H1 (cell line): ENCODE data around the gene SPTAN1. TPM values are rescaled to one million over a fixed set of nuclear protein-coding genes. Genes with fewer than 3 reads are reported as not detected.

Experiments used
- CTCF ChIA-PET: fragments of 300-600 bp; sonication (Branson Sonifier 250); formaldehyde crosslinking; loops from one replicate; lab custom pipeline; 2021; ENCODE audit not compliant: partially characterized antibody; lab: Charles Lee
- POLR2A ChIA-PET: fragments of 300-600 bp; sonication (Branson Sonifier 250); formaldehyde crosslinking; loops from one replicate; lab custom pipeline; 2021; ENCODE audit warnings: inconsistent platforms; ENCODE audit not compliant: partially characterized antibody; lab: Charles Lee
- DNase-seq, 2 experiments: peaks; one replicate each; pipeline versions ENCODE4 v3.0.0 to v3.0.0-alpha.2; 2010 to 2022; ENCODE audit warnings: low spot score in 2 of 2, low read depth in 1 of 2, mixed read lengths in 1 of 2
- FAIRE-seq: peaks from 2 replicates; lab custom pipeline; 2011; peaks lifted over from hg19 to GRCh38; lab: Jason Lieb, UNC
- H2AFZ ChIP-seq: 2 replicates; pipeline ENCODE4 v1.8.1; 2012; ENCODE audit warnings: low read length, inconsistent platforms
- H2AK5ac ChIP-seq: 2 replicates; pipeline ENCODE4 v1.6.1; 2013; ENCODE audit warnings: low read depth, low read length
- H2BK120ac ChIP-seq: replicated peaks from 2 replicates; pipeline ENCODE3; 2013; ENCODE audit warnings: low read depth, low read length, inconsistent platforms
- H2BK12ac ChIP-seq: 2 replicates; pipeline ENCODE4 v1.6.1; 2013; ENCODE audit warnings: low read depth, low read length
- H2BK15ac ChIP-seq: 2 replicates; pipeline ENCODE4 v1.6.1; 2013; ENCODE audit warnings: low read length
- H2BK20ac ChIP-seq: 2 replicates; pipeline ENCODE4 v1.6.1; 2013; ENCODE audit warnings: low read length
- H2BK5ac ChIP-seq: 2 replicates; pipeline ENCODE4 v1.6.1; 2013; ENCODE audit warnings: low read depth, low read length
- H3K14ac ChIP-seq: 2 replicates; pipeline ENCODE4 v1.6.1; 2013; ENCODE audit warnings: inconsistent platforms; ENCODE audit not compliant: insufficient read length
- H3K18ac ChIP-seq: 2 replicates; pipeline ENCODE4 v1.6.1; 2013; ENCODE audit warnings: low read length; ENCODE audit errors: extremely low read depth
- H3K23ac ChIP-seq: 2 replicates; pipeline ENCODE4 v1.6.1; 2013; ENCODE audit warnings: inconsistent platforms; ENCODE audit not compliant: insufficient read length
- H3K23me2 ChIP-seq: 2 replicates; pipeline ENCODE4 v1.6.1; 2013; ENCODE audit warnings: low read depth, low read length
- H3K27ac ChIP-seq: 2 replicates; pipeline ENCODE4 v1.6.1; 2011; ENCODE audit warnings: low read depth, low read length, inconsistent platforms
- H3K27me3 ChIP-seq, 4 experiments: replicated peaks in 1 of 4; 1 replicate in 1 of 4; 2 replicates in 3 of 4; pipeline versions ENCODE4 v1.6.1 to v1.8.1; 2011 to 2013; ENCODE audit warnings: low read length in 3 of 4, mild to moderate bottlenecking in 3 of 4, inconsistent platforms in 2 of 4, mixed read lengths in 2 of 4, moderate library complexity in 1 of 4; ENCODE audit not compliant: control insufficient read depth in 3 of 4, insufficient read depth in 3 of 4; ENCODE audit errors: extremely low read depth in 1 of 4
- H3K36me3 ChIP-seq, 4 experiments: 2 replicates each; pipeline versions ENCODE4 v1.6.1 to v1.8.1; 2011 to 2013; ENCODE audit warnings: mild to moderate bottlenecking in 4 of 4, low read length in 3 of 4, moderate library complexity in 2 of 4, control low read depth in 1 of 4, inconsistent platforms in 1 of 4; ENCODE audit not compliant: insufficient read depth in 4 of 4, control insufficient read depth in 2 of 4
- H3K4ac ChIP-seq: replicated peaks from 2 replicates; pipeline ENCODE3; 2013; ENCODE audit warnings: low read length, low read depth, mixed read lengths, inconsistent platforms; ENCODE audit not compliant: insufficient read length
- H3K4me1 ChIP-seq, 4 experiments: replicated peaks in 1 of 4; 1 replicate in 1 of 4; 2 replicates in 3 of 4; pipeline versions ENCODE4 v1.6.1 to v1.8.1; 2011 to 2013; ENCODE audit warnings: low read length in 3 of 4, inconsistent platforms in 2 of 4, mixed read lengths in 1 of 4; ENCODE audit not compliant: insufficient read depth in 4 of 4, control insufficient read depth in 3 of 4
- H3K4me2 ChIP-seq, 2 experiments: 2 replicates each; pipeline versions ENCODE4 v1.6.1 to v1.8.1; 2011 to 2013; ENCODE audit warnings: low read depth in 2 of 2, low read length in 2 of 2, control low read depth in 1 of 2, inconsistent platforms in 1 of 2, mild to moderate bottlenecking in 1 of 2; ENCODE audit not compliant: insufficient read depth in 1 of 2
- H3K4me3 ChIP-seq, 4 experiments: fragments of 200-600, 300-600 bp in 1 of 4; sonication (generic), shearing (Covaris generic), sonication (Bioruptor Twin) in 1 of 4; 2 replicates each; pipeline versions ENCODE4 v1.5.1 to v1.8.1; 2011 to 2016; ENCODE audit warnings: low read length in 4 of 4, low read depth in 3 of 4, control low read depth in 2 of 4, inconsistent platforms in 2 of 4, mild to moderate bottlenecking in 2 of 4, mixed read lengths in 1 of 4, moderate library complexity in 1 of 4; ENCODE audit not compliant: insufficient read depth in 2 of 4; ENCODE audit errors: extremely low read depth in 1 of 4
- H3K56ac ChIP-seq: replicated peaks from 2 replicates; pipeline ENCODE3; 2013; ENCODE audit warnings: low read depth, mild to moderate bottlenecking, mixed read lengths, low read length, inconsistent platforms; ENCODE audit not compliant: insufficient read length
- H3K79me1 ChIP-seq: 2 replicates; pipeline ENCODE4 v1.6.1; 2013; ENCODE audit warnings: low read depth, low read length, control low read depth
- H3K79me2 ChIP-seq, 2 experiments: 2 replicates each; pipeline versions ENCODE4 v1.6.1 to v1.8.1; 2012 to 2013; ENCODE audit warnings: low read length in 2 of 2, mild to moderate bottlenecking in 2 of 2, inconsistent platforms in 1 of 2; ENCODE audit not compliant: insufficient read depth in 2 of 2, control insufficient read depth in 1 of 2
- H3K9ac ChIP-seq, 4 experiments: replicated peaks in 1 of 4; 1 replicate in 1 of 4; 2 replicates in 3 of 4; pipeline versions ENCODE4 v1.6.1 to v1.8.1; 2011 to 2013; ENCODE audit warnings: low read depth in 3 of 4, low read length in 3 of 4, control low read depth in 2 of 4, mild to moderate bottlenecking in 2 of 4, moderate library complexity in 2 of 4, inconsistent platforms in 1 of 4; ENCODE audit errors: extremely low read depth in 1 of 4
- H3K9me3 ChIP-seq, 2 experiments: 2 replicates each; pipeline versions ENCODE4 v1.6.1 to v1.8.1; 2012 to 2013; ENCODE audit warnings: mild to moderate bottlenecking in 2 of 2, moderate library complexity in 2 of 2, control low read depth in 1 of 2, inconsistent platforms in 1 of 2, low read depth in 1 of 2, low read length in 1 of 2, mixed read lengths in 1 of 2; ENCODE audit not compliant: insufficient read depth in 2 of 2
- H4K20me1 ChIP-seq, 2 experiments: replicated peaks in 1 of 2; 2 replicates each; pipeline versions ENCODE3 to v1.8.1; 2011 to 2013; ENCODE audit warnings: inconsistent platforms in 2 of 2, low read length in 2 of 2, mild to moderate bottlenecking in 1 of 2; ENCODE audit not compliant: insufficient read depth in 2 of 2, control insufficient read depth in 1 of 2
- H4K5ac ChIP-seq: 2 replicates; pipeline ENCODE4 v1.6.1; 2013; ENCODE audit warnings: low read length, low read depth, mixed read lengths, inconsistent platforms; ENCODE audit not compliant: insufficient read length
- H4K8ac ChIP-seq: 2 replicates; pipeline ENCODE4 v1.8.0; 2013; ENCODE audit warnings: mild to moderate bottlenecking, moderate library complexity, low read length, inconsistent platforms; ENCODE audit not compliant: insufficient read depth; ENCODE audit errors: extremely low read depth
- H4K91ac ChIP-seq: replicated peaks from 2 replicates; pipeline ENCODE3; 2013; ENCODE audit warnings: low read length, mixed read lengths, inconsistent platforms; ENCODE audit not compliant: insufficient read length
- BCL11A ChIP-seq, 2 experiments: IDR thresholded peaks; one replicate each; pipeline ENCODE4 v1.6.1; 2011; ENCODE audit warnings: low read depth in 2 of 2, low read length in 2 of 2, mild to moderate bottlenecking in 2 of 2
- CTBP2 ChIP-seq: IDR thresholded peaks from 2 replicates; pipeline ENCODE4 v1.7.0; 2011; ENCODE audit warnings: borderline replicate concordance, mild to moderate bottlenecking, moderate library complexity, mixed read lengths, low read length; ENCODE audit not compliant: insufficient read depth, insufficient read length
- PHF8 ChIP-seq: fragments of 200-600 bp; sonication (generic); conservative IDR thresholded peaks from 2 replicates; pipeline ENCODE4 v1.7.1; 2012; ENCODE audit warnings: low read depth, mild to moderate bottlenecking, inconsistent platforms, low read length, moderate library complexity
- POLR2AphosphoS5 ChIP-seq: IDR thresholded peaks from 2 replicates; pipeline ENCODE4 v1.6.1; 2011; ENCODE audit warnings: low read depth, low read length
- RBBP5 ChIP-seq: IDR thresholded peaks from 2 replicates; pipeline ENCODE4 v1.7.1; 2012; ENCODE audit warnings: low read depth, mild to moderate bottlenecking, inconsistent platforms, low read length, moderate library complexity, borderline replicate concordance
- RNF2 ChIP-seq: fragments of 200-900, 300-1000 bp; sonication (generic); IDR thresholded peaks from 2 replicates; pipeline ENCODE4 v1.7.1; 2016; ENCODE audit warnings: borderline replicate concordance, low read depth, mild to moderate bottlenecking, antibody characterized with exemption, low read length; ENCODE audit not compliant: poor library complexity, severe bottlenecking; ENCODE audit errors: missing control alignments
- TAF7 ChIP-seq: optimal IDR thresholded peaks from 2 replicates; pipeline ENCODE3; 2011; ENCODE audit warnings: low read depth, mild to moderate bottlenecking, inconsistent platforms, low read length, moderate library complexity, borderline replicate concordance
- ZNF274 ChIP-seq: IDR thresholded peaks from 2 replicates; pipeline ENCODE4 v1.7.0; 2012; ENCODE audit warnings: low read length, borderline replicate concordance; ENCODE audit errors: extremely low read depth
- WGBS, 2 experiments: shearing (Covaris generic) in 1 of 2; methylation state at CpG; one replicate each; pipeline versions ENCODE4 v1.1.6 to v1.1.7; 2013 to 2015; ENCODE audit warnings: low lambda C conversion rate in 2 of 2, mixed read lengths in 2 of 2, inconsistent platforms in 1 of 2, low coverage in 1 of 2, missing lambda C conversion rate in 1 of 2; ENCODE audit not compliant: insufficient replicate concordance in 2 of 2, insufficient coverage in 1 of 2, insufficient read length in 1 of 2; ENCODE audit errors: extremely low coverage in 1 of 2, missing lambda C conversion rate in 1 of 2; 5-methylcytosine and 5-hydroxymethylcytosine counted together
- polyA plus RNA-seq, 7 experiments: library from polyadenylated mRNA; depleted of rRNA in 3 of 7; stranded (reverse) in 5 of 7; unstranded in 2 of 7; fragments of >200 nt in 5 of 7; fragments of 200-250 nt in 2 of 7; gene quantifications; 1 replicate in 5 of 7; 2 replicates in 1 of 7; 4 replicates in 1 of 7; pipeline versions ENCODE4 v1.2.1 to v1.2.3, GENCODE V29; 2011 to 2013; ENCODE audit warnings: missing spikeins in 2 of 7, mixed read lengths in 2 of 7
- total RNA-seq: library from RNA; stranded (reverse); fragmentation: NEBNext Ultra II Directional; extraction: Animal tissue kit (Norgen Biotek cat#: 25700); gene quantifications from 2 replicates; pipeline ENCODE4 v1.2.1, GENCODE V29; 2021
- TF ChIP-seq, protein P1 (sequence below), 3 experiments: IDR thresholded peaks; 1 replicate in 2 of 3; 2 replicates in 1 of 3; pipeline versions ENCODE4 v1.5.1 to v1.6.1; 2011; ENCODE audit warnings: low read length in 3 of 3, mild to moderate bottlenecking in 3 of 3, inconsistent platforms in 2 of 3, low read depth in 1 of 3, moderate library complexity in 1 of 3; ENCODE audit not compliant: insufficient read depth in 1 of 3; ENCODE audit errors: control extremely low read depth in 1 of 3
- TF ChIP-seq, protein P2 (sequence below): IDR thresholded peaks from 2 replicates; pipeline ENCODE4 v1.6.1; 2011; ENCODE audit warnings: low read depth, mild to moderate bottlenecking, low read length; ENCODE audit not compliant: insufficient read depth

SPTAN1 gene
- total and polyA plus RNA-seq, 2 of the 8 experiments (the other 6 are each of a cell fraction or from before 2014, with no cell fraction given) = 182 to 216 TPM

DNA sequence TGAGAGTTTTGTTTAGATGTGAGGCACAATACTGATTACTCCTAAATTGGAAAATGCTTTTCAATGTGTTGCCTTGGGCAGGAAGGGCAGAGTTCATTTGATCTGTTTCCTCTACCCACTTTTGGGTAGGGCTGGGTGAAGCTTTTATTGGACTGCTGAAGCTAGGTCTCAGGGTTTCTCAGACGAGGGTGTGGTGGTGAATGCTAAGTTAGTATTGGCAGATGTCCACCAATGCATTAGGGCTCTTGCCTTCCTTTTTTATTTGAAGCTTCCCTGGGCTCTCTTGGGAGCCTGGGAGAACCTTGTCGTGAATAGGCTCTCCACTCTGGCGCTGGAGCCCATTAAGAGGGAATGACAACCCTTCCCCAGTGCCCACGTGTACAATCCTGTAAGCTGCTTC is 23.1 kb downstream of the SPTAN1 start:
- H3K36me3 ChIP-seq = peaks cover 24 to 66% (median 45%) of the 10 kb centered on the region in 4 experiments
- no peak for TF ChIP-seq RNF2
- no peak for TF ChIP-seq RBBP5
- no peak for TF ChIP-seq ZNF274
- no peak for TF ChIP-seq CTBP2
- no peak for TF ChIP-seq POLR2AphosphoS5
- TF ChIP-seq, protein P1, sequence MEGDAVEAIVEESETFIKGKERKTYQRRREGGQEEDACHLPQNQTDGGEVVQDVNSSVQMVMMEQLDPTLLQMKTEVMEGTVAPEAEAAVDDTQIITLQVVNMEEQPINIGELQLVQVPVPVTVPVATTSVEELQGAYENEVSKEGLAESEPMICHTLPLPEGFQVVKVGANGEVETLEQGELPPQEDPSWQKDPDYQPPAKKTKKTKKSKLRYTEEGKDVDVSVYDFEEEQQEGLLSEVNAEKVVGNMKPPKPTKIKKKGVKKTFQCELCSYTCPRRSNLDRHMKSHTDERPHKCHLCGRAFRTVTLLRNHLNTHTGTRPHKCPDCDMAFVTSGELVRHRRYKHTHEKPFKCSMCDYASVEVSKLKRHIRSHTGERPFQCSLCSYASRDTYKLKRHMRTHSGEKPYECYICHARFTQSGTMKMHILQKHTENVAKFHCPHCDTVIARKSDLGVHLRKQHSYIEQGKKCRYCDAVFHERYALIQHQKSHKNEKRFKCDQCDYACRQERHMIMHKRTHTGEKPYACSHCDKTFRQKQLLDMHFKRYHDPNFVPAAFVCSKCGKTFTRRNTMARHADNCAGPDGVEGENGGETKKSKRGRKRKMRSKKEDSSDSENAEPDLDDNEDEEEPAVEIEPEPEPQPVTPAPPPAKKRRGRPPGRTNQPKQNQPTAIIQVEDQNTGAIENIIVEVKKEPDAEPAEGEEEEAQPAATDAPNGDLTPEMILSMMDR (IDR thresholded peaks at IDR 0.05; ENCODE audit: control extremely low read depth in 1 of 3, insufficient read depth in 1 of 3, low read depth in 1 of 3, low read length in 3 of 3) = no peak
- TF ChIP-seq, protein P2, sequence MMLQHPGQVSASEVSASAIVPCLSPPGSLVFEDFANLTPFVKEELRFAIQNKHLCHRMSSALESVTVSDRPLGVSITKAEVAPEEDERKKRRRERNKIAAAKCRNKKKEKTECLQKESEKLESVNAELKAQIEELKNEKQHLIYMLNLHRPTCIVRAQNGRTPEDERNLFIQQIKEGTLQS = no peak
- TF ChIP-seq BCL11A (IDR thresholded peaks at IDR 0.05; ENCODE audit: low read depth in 2 of 2, low read length in 2 of 2) = no peak
- TF ChIP-seq TAF7 = no peak
- TF ChIP-seq PHF8 = no peak

More for the DNA sequence above, 23.1 kb downstream of the SPTAN1 start:
- Histone ChIP-seq H3K4me2 (no peak overlapping the region), H3K14ac (no peak overlapping the region), H3K9me3 (no peaks in the 10 kb centered on the region), H3K27ac (no peak overlapping the region), H3K23me2 (no peaks in the 10 kb centered on the region), H2AK5ac (no peak overlapping the region), H4K91ac (no peak overlapping the region), H3K4ac (no peak overlapping the region), H3K18ac (no peak overlapping the region), H2AFZ (no peak overlapping the region), H2BK15ac (no peak overlapping the region), H3K27me3 (peaks cover 0 to 2% (median 0%) of the 10 kb centered on the region in 4 experiments; a peak in 1 of 7 replicates), H3K79me2 (no peaks in the 10 kb centered on the region), H3K23ac (no peak overlapping the region), H4K8ac (no peak overlapping the region), H2BK120ac (no peak overlapping the region), H3K9ac (no peak overlapping the region), H2BK20ac (no peak overlapping the region), H3K56ac (no peak overlapping the region), H4K20me1 (peaks cover 0 to 3% of the 10 kb centered on the region in 2 experiments), H2BK5ac (no peak overlapping the region), H4K5ac (no peak overlapping the region), H3K4me3 (no peak overlapping the region), H2BK12ac (no peak overlapping the region), H3K4me1 (no peaks in the 10 kb centered on the region), H3K79me1 (no peaks in the 10 kb centered on the region)
- DNase-seq = no peak
- WGBS, 2 experiments = 90% methylated on average over 4 of the region's 4 CpGs; no CpG with 5 or more reads in 1 of the 2 experiments
- FAIRE-seq = no peak
- ChIA-PET POLR2A (no interaction called here), CTCF (interaction anchor here (1.3 kb wide), 1 partner anchor 17 kb away, joined by 4 read pairs; no protein-coding TSS in a partner anchor)
